ENCODE data around the gene OTUB1. TPM values are rescaled to one million over a fixed set of nuclear protein-coding genes. Genes with fewer than 3 reads are reported as not detected.

OTUB1 gene
- 53.6 and 69.0 TPM in 2 replicates for total RNA-seq (2012; rRNA removed)
- 168 and 184 TPM in 2 replicates for polyA plus RNA-seq (2012; rRNA removed)
- polyA plus RNA-seq (2012; cell fraction: cytosol; rRNA removed), result 107 and 174 TPM in 2 replicates
- 310 and 475 TPM in 2 replicates for polyA plus RNA-seq (2012; cell fraction: nucleus; rRNA removed; ENCODE audit: low replicate concordance)
- percentile 67 among the genes with signal in this experiment for Bru-seq, nascent RNA
- percentile 69 among the genes with signal in this experiment for BruChase-seq, experiment 1, labeled RNA remaining after a 6-hour chase
- BruChase-seq, experiment 2, labeled RNA remaining after a 2-hour chase, result percentile 61 among the genes with signal in this experiment
- long read RNA-seq, transcript OTUB1-201 (6 exons, 2,493 nt), result minor isoform, 7 of 87 reads
- long read RNA-seq, transcript OTUB1-209 (7 exons, 1,729 nt), result major isoform, 54 of 87 reads
- long read RNA-seq, partial matches to known transcripts, result 0 of 87 reads
- long read RNA-seq, other reads (novel, unspliced or antisense), result 26 of 87 reads

GRCh38 chr11:63986156-63986931 is at the start of gene OTUB1:
Gene OTUB1 (plus strand): TSS chr11:63986438. CDS start chr11:63986457, 19 bp downstream.
- H2BK120ac ChIP-seq (ENCODE audit: low read depth, low read length), result peak within 1 kb of the TSS; percentile 29
- peak; percentile 93 for ATAC-seq (ENCODE audit: low read depth)
- intact Hi-C loops (cut with micrococcal nuclease), result no loop called here
- peak; percentile 90 for TF ChIP-seq POLR2A (IDR thresholded peaks at IDR 0.05; ENCODE audit: low read depth, low read length)
- 0 out of 2 replicates have a peak, but pooled peaks have one; percentile 7 for TF ChIP-seq CEBPB (IDR thresholded peaks at IDR 0.05; ENCODE audit: low read depth, low read length)
- TF ChIP-seq, protein P1, sequence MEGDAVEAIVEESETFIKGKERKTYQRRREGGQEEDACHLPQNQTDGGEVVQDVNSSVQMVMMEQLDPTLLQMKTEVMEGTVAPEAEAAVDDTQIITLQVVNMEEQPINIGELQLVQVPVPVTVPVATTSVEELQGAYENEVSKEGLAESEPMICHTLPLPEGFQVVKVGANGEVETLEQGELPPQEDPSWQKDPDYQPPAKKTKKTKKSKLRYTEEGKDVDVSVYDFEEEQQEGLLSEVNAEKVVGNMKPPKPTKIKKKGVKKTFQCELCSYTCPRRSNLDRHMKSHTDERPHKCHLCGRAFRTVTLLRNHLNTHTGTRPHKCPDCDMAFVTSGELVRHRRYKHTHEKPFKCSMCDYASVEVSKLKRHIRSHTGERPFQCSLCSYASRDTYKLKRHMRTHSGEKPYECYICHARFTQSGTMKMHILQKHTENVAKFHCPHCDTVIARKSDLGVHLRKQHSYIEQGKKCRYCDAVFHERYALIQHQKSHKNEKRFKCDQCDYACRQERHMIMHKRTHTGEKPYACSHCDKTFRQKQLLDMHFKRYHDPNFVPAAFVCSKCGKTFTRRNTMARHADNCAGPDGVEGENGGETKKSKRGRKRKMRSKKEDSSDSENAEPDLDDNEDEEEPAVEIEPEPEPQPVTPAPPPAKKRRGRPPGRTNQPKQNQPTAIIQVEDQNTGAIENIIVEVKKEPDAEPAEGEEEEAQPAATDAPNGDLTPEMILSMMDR (conservative IDR thresholded peaks at IDR 0.05; ENCODE audit: low read depth, low read length), result no peak
- 0 out of 2 replicates have a peak, but pooled peaks have one; percentile 42 for TF ChIP-seq CHD1 (IDR thresholded peaks at IDR 0.05; ENCODE audit: low read depth, low read length)
- TF ChIP-seq RAD21 (IDR thresholded peaks at IDR 0.05; ENCODE audit: low read length), result no peak
- peak; percentile 98 for TF ChIP-seq MAZ (IDR thresholded peaks at IDR 0.05; ENCODE audit: borderline replicate concordance, low read depth, low read length)
- TF ChIP-seq RCOR1 (IDR thresholded peaks at IDR 0.05; ENCODE audit: insufficient replicate concordance, low read length), result peak; percentile 4
- peak; percentile 77 for TF ChIP-seq MXI1 (IDR thresholded peaks at IDR 0.05; ENCODE audit: borderline replicate concordance, low read depth, low read length)
- peak; percentile 55; the same call in 1 of the 2 replicates for TF ChIP-seq BHLHE40 (IDR thresholded peaks at IDR 0.05; ENCODE audit: low read depth, low read length)
- peak within 1 kb of the TSS; percentile 96 for H2AFZ ChIP-seq (replicated peaks; ENCODE audit: low read length, poor library complexity)
- H4K5ac ChIP-seq (ENCODE audit: low read depth, low read length), result peak within 1 kb of the TSS; percentile 79
- dilution Hi-C loops (cut with HindIII; ENCODE audit: low sequenced_read_pairs, unreplicated experiment), result no loop called here
- H4K8ac ChIP-seq (ENCODE audit: low read depth in 2 of 2, low read length in 2 of 2), result peak within 1 kb of the TSS; percentile 89 to 95
- peak within 1 kb of the TSS; percentile 91 for H3K4ac ChIP-seq (ENCODE audit: low read depth, low read length)
- H2BK5ac ChIP-seq (ENCODE audit: low read depth, low read length, poor library complexity, severe bottlenecking), result peak within 1 kb of the TSS; percentile 80
- H3K23ac ChIP-seq (ENCODE audit: low read depth, low read length), result peak within 1 kb of the TSS; percentile 93
- peaks cover 8% of the 10 kb centered on the region for H3K4me1 ChIP-seq (ENCODE audit: control insufficient read depth, insufficient read depth, low read length)
- no peaks in the 10 kb centered on the region for H3K9me3 ChIP-seq (ENCODE audit: control insufficient read depth, insufficient read depth, low read length)
- H4K91ac ChIP-seq (ENCODE audit: insufficient read depth, low read depth, low read length), result peak within 1 kb of the TSS; percentile 80
- H3K27me3 ChIP-seq (ENCODE audit: control insufficient read depth, insufficient read depth, low read length), result no peaks in the 10 kb centered on the region
- peaks cover 23% of the 10 kb centered on the region for H3K36me3 ChIP-seq (ENCODE audit: control insufficient read depth, insufficient read depth, low read length)
- H3K18ac ChIP-seq (ENCODE audit: low read depth, low read length), result peak within 1 kb of the TSS; percentile 0; the same call in 1 of the 2 replicates
- no peak within 1 kb of the TSS for H2BK15ac ChIP-seq (ENCODE audit: low read depth, low read length)
- peak; percentile 86 for DNase-seq
- ChIA-PET POLR2A (ENCODE audit: unreplicated experiment) (no interaction called here), CTCF (no interaction called here)
- peak within 1 kb of the TSS; percentile 68 for H3K4me3 ChIP-seq (ENCODE audit: insufficient read depth, low read depth, low read length)
- H2AK5ac ChIP-seq (ENCODE audit: low read depth, low read length), result peak within 1 kb of the TSS; percentile 90
- H3K27ac ChIP-seq (ENCODE audit: insufficient read depth, low read length), result peak within 1 kb of the TSS; percentile 90
- H3K56ac ChIP-seq (ENCODE audit: extremely low read depth, insufficient read depth, low read length), result peak within 1 kb of the TSS; percentile 80
- H4K20me1 ChIP-seq (ENCODE audit: insufficient read depth, low read length), result peaks cover 15% of the 10 kb centered on the region
- peak within 1 kb of the TSS; percentile 99 for H2AK9ac ChIP-seq (replicated peaks; ENCODE audit: low read depth, low read length, poor library complexity)
- H3K9me1 ChIP-seq (ENCODE audit: insufficient read depth, low read length), result peaks cover 14% of the 10 kb centered on the region
- peaks cover 29 to 60% of the 10 kb centered on the region in 2 experiments for H3K79me1 ChIP-seq (ENCODE audit: low read depth in 1 of 2, low read length in 2 of 2)
- WGBS, 2 experiments (ENCODE audit: extremely low coverage in 2 of 2, insufficient read length in 1 of 2), result 0% methylated on average over 18 of the region's 63 CpGs; no CpG with 5 or more reads in 1 of the 2 experiments
- H3K14ac ChIP-seq (replicated peaks; ENCODE audit: low read depth, low read length), result peak within 1 kb of the TSS; percentile 93
- no TSS peak for BruUV-seq (replicated peaks)
- H2BK20ac ChIP-seq (ENCODE audit: low read depth, low read length), result no peak within 1 kb of the TSS
- peak within 1 kb of the TSS; percentile 85 for H3K9ac ChIP-seq (ENCODE audit: low read depth, low read length)
- in situ Hi-C loops (cut with MboI; ENCODE audit: low sequenced_read_pairs), result no loop called here
- H3K4me2 ChIP-seq (ENCODE audit: low read depth, low read length), result peak within 1 kb of the TSS; percentile 88
